ENCODE measurements around the gene CIRBP.

The CIRBP gene

DNA sequence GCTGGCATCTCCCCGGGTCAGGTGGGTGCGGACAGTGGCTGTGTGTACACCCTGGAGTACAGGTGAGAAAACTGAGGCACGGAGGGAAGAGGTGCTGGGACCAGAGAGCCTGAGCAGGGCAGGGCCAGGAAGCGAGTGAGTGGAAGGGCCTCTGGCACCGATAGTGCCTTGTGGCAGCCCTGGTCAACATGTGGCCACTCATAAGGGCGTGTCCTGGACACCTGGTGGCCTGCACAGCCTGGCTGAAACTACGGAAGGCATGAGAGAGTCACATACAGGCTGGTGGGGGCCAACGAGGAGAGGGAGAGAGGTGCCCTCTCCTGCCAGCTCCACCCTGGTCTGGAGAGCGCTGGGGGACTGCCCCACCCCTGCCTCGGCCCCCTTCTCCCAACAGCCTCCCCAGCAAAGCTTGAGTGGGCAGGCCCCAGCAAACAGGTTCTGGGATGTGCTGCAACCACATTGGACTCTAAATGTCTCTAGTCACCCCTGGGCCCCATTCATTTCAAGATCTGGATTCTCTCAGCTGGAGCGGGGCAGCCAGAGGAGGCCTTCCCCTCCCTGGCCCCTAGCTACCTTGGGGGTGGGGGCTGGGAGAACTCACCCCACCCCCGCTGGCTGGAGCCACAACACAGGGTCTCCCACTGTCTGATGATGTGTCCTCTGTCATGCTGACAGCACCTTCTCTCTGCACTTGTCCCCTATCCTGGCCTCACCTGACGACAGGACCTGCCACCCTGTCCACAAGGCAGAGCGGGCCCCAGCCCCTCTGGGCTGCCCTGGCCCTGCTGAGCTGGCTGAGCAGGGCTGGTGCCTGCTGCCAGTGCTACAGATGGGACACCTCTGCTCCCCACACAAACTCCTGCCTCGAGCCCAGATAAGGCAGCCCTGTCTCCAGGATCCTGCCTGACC lies 37.1 kb upstream of the CIRBP start:
- no peak for DNase-seq

DNA sequence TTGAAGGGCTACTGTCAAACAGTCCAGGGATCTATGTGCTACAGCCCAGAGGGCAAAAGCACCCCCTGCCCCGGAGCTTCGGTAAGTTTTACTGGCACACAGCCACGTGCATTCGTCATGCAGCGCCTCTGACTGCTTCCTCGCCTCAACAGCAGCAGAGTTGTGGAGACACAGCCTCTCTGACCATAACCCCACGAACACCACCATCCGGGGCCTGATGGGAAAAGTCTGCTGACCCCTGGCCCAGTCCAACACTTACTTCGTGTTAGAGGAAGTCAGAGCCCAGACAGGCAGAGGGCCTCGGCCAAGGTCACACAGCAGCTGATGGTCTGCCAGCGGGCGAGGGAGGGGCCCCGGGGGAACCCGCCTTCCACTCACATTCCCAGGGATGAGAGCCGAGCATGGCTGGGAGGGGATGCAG lies 36.5 kb upstream of the CIRBP start:
- DNase-seq = no peak

GRCh38 chr19:1233115-1233667 lies 35.9 kb upstream of the CIRBP start:
- DNase-seq = no peak

- no peak for DNase-seq
These were observed 34.8 kb upstream of the CIRBP start for GRCh38 chr19:1234051-1234954.

DNA sequence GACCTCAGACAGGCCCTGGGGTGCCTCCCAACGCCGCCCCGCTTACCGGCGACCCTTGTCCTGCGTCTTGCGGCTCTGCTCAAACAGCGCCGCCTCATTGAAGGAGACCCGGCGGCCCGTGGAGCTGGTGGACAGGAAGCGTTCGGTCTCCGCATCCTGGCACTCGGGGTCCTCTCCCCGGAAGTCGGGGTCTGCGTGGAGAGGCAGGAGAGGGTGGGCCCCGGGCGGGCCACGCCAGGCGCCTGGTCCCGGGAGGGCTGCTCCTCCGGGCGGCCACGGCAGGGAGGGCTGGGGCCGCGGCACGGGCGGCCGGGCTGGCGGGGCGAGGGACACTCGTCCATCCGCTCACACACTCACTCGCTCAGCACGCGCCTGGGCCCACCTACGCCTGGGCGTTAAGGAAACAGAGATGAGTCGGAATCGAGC lies 34.2 kb upstream of the CIRBP start:
- DNase-seq = no peak

DNA sequence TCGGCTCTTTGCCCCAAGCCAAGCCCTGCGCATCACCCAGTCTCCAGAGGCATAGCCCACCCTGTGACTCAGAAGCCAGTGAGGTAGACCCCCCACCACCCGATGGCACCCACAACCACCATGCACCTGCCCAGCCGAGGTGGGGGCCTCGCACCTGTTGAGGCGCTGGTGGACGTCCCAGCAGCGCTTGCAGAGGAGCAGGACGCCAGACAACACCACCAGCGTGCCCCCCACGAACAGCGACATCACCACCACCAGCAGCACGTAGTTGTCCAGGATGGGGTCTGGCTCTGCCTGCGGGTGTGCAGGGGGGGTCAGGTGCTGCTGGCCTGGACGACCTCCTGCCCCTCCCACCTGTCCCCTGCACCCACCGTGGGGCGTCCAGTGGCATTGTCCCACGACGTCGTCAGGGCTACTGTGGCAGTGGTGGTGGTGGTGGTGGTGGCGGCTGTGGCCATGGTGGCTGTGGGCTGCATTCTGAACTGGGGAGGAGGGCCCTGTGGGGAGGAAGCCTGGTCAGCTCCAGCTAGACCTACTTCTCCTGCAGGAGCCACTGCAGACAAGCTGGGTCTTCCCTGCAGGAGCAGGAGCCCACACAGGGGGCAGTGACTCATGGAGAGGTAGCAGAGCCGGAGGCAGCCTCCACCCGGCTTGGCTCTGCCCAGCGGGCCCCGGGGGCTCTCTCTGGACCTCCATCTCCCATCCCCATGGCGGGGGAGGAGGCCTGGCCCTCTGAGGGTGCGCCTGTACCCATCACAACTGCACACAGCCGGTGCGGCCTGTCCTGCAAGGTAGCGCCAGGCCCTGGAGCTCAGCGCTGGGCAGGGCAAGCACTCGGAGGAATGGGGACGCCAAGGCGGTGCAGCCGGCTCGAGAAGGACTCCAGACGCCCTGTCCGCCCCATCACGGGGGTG lies 33.2 kb upstream of the CIRBP start:
- no peak for DNase-seq

DNA sequence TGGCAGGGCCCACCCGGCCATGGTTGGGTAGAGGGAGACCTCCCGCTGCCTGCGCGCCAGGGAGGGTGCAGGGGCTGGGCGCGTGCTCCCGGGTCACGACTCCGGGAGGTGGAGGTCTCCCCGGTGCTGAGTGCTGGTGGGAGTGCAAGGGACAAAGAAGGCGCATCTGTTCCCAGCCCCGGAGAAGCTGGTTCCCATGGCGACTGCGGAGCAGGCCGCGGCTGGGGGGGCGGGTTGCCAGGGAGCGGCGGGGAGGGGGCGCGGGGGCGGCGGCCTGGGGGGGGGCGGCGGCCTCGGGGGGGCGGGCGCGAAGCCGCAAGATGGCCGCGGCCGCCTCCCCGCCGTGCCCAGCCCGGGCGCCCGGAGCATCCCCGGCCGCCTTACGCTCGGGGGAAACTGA lies 32.6 kb upstream of the CIRBP start:
- DNase-seq = no peak

- no peak for DNase-seq
These were observed 32.0 kb upstream of the CIRBP start for GRCh38 chr19:1237027-1237659.

- no peak for DNase-seq
These were observed 31.3 kb upstream of the CIRBP start, which contains the start of gene CBARP for GRCh38 chr19:1237754-1238368. CBARP (minus strand) TSS chr19:1238005; CDS start chr19:1236100, 1,905 bp downstream.

DNA sequence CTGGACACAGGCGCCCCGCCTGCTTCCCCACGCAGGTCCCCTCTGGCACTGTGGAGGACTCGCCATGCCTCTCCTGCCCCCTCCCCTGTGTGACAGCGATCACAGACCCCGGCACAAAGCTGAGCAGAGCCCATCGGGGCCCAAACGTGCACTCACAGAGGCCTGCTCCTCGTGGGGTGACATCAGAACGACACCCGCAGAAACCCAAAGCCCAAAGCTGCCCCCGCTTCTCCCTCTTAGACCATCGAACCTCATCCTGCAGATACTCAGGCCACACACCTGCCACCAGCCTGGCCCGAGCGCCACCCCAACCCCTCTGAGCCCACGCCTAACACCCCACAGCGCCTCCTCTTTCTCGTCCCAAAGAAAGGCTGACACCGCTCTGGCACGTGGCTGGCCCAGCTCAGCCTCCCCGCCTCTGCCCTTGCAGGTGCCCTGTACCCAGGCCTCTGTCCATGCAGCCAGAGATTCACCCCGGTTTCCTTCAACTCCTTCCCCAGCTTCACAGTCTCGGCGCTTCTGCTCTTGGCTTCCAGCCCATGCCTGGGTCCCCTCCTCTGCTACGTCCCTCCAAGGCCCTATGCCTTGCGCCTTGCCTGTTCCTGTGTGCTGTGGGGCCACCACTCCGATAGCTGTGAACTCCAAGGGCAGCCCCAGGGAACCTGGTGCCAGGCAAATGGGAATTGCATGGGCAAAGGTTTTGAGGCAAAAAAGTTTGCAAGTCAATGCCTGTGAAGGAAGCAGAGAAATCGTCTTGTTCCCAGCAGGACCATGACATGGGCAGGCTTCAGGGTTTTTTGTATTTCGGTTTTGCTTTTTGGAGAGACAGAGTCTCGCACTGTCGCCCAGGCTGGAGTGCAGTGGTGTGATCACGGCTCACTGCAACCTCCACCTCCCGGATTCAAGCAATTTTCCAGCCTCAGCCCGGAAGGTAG lies 30.5 kb upstream of the CIRBP start:
- DNase-seq = no peak

DNA sequence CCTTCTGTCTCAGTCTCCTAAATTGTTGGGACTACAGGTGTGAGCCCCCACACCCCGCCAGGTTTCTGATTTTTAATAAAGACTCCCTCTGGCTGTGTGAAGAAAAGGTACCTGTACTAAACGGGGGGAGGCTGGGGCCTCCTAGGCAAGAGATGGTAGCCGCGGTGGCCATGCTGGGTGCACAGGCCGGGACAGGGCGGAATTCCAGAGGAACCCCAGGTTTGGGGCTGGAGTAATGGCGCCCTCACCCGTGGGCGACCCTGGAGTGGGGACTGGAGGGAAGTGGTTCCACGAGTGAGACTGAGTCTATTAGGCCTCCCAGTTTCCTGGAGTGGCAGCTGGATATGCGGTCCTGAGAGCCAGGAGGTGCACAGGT lies 29.7 kb upstream of the CIRBP start:
- DNase-seq = no peak

GRCh38 chr19:1239796-1240737 lies 29.1 kb upstream of the CIRBP start:
- peak; percentile 78 for DNase-seq

- no peak for DNase-seq
These were observed 28.2 kb upstream of the CIRBP start for GRCh38 chr19:1240925-1241324.

DNA sequence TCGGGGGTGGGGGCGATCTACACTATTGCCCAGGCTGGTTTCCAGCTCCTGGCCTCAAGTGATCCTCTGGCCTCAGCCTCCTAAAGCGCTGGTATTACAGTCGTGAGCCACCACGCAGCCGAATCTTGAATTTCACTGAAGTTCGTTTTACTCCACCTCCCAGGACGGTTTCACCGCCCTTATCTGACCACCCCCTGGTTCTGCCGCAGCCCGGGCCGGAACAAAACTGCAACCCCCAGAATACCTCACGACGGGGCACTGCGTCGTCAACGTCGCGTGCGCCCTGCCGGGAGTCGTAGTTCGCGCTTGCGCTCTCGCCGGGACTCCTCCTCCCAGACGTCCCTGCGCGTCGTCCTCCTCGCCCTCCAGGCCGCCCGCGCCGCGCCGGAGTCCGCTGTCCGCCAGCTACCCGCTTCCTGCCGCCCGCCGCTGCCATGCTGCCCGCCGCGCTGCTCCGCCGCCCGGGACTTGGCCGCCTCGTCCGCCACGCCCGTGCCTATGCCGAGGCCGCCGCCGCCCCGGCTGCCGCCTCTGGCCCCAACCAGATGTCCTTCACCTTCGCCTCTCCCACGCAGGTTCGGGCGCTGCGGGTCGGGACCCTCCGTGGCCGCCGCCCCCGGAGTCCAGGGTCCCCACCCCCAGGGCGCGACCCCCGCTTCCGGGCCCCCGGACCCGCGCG lies 27.6 kb upstream of the CIRBP start, which contains the start of gene ATP5F1D:
ATP5F1D (plus strand) TSS at position 335 of the 679 bp plus-strand sequence; CDS start at position 435, 100 bp downstream.
- DNase-seq = peak; percentile 88

DNA sequence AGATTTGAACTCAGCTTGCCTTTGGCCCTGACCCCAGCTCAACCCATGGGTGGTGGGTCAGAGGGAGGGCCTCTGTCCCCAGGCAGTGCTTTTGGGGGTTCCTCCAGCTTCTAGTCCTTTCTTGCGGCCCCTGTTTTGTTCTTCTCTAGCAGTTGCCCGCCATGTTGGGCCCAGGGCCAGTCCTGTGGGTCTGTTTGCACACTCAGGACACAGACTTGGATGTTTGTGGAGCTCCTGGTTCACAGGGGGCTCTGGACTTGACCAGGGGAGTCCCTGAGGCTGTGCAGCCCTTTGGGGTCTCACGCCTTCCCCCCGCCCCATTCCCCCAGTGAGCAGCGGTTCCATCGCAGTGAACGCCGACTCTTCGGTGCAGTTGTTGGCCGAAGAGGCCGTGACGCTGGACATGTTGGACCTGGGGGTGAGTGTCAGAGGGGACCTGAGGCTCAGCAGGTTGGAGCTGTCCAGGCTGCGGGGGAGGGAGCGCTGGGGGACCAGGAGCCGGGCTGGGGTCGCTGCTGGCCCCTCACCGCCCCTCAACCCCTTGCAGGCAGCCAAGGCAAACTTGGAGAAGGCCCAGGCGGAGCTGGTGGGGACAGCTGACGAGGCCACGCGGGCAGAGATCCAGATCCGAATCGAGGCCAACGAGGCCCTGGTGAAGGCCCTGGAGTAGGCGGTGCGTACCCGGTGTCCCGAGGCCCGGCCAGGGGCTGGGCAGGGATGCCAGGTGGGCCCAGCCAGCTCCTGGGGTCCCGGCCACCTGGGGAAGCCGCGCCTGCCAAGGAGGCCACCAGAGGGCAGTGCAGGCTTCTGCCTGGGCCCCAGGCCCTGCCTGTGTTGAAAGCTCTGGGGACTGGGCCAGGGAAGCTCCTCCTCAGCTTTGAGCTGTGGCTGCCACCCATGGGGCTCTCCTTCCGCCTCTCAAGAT lies 25.1 kb upstream of the CIRBP start:
- no peak for DNase-seq

DNA sequence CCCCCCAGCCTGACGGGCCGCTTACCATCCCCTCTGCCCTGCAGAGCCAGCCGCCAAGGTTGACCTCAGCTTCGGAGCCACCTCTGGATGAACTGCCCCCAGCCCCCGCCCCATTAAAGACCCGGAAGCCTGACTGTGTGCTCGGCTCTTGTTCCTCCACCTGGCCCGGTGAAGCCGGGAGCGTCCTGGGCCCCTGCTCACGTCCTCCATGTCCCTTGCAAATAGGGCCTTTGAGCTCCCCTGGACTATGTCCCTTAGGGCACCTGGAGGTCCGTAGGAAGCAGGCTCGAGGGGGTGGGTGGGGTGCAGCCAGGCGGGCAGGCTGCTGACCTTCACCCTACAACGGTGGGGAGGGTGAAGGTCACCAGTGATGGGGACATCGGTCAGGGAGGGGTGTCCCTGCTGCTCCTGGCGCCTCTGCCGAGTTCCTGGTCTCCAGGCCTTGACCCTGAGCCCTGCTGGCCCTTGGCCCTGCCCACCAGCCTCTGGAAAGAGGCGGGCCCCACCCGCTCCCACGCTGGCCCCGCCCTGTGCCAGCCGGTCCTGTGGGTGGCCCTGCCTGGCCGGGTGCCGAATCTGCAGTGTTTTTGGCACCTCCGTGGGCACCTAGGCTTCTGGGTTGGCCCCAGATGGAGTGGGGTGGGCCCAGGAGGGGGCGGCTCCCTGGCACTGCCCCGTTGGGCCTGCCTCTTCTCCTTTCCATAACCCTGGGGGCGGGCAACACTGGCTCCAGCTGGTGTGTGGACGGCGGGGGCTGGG lies 24.3 kb upstream of the CIRBP start:
- no peak for DNase-seq

Data from NCI-H510A (cell line).